GM12874 (cell line): Measurements from ENCODE around the gene CTNS.

Source experiments
- CTCF ChIP-seq: IDR thresholded peaks from 2 replicates; pipeline ENCODE4 v1.5.1; 2011; ENCODE audit warnings: low read depth, mild to moderate bottlenecking, control low read depth, low read length, moderate library complexity; ENCODE audit not compliant: insufficient read depth

Gene CTNS

DNA sequence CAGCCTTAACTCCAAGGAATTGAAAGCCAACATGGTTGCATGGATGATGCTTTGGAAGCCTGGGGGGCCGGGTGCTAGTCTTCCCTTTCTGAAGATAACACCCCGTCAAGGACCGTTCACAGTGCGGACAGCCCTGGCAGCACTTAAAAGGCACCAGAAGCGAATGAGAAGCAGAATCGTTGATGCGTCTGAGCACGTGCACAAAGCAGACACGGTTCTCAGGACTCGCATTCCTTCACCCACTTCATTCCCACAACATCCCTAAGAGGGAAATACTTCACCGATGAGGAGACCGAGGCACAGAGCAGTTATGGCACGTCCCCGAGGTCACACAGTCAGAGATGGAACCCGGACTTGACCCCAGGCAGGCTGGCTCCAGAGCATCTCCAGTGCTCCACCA lies 41.6 kb upstream of the CTNS start:
- no peak for TF ChIP-seq CTCF

DNA sequence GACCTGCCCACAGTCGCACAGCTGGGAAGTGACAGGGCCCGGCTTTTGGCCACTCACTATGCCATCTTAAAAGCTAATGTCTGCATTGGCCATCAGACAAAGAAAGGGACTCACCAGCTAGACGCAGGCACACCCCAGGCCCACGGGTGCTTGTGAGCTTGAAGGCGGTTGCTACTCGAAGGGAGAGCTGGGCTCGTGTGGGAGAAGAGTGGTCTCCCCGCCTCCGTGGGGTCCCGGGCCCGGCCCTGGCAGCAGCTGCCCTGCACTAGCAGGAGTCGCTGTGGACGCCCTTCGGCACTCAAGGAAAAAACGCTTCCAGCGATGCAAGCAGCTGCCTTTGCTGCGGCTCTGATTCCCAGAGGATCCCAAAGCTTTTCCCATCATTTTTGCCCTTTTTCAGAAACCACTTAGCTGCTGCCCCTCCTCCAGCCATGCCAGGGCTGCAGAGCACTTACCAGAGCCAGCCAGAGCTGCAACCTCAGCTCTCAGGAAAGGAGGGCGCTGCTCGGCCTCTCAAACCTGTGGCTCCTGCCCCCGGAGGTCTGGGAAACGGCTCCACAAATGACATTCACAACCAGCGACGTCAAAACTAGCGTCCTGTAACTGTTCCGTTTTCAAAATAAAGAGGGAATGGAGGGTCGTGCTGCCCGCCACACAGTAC lies 39.6 kb upstream of the CTNS start:
- no peak for TF ChIP-seq CTCF

DNA sequence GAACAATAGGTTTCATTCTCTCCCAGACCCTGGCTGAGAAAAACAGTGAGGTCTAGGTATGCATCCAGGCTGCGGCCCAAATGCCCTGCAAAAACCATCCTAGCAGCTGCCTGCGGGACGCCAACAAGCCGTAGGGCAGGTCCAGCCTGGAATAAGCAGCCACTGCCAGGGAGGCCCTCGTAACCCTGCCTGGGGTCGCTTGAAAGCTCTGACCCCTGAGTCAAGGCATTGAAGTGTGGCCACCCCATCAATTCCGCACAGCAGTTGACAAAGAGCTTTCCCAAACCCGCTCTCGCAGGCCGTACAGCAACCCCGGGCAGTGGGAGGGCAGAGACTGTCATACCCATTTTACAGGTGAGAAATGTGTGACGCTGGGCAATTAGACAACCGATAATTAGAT lies 38.5 kb upstream of the CTNS start:
- no peak for TF ChIP-seq CTCF

- no peak for TF ChIP-seq CTCF
Observed at GRCh38 chr17:3600529-3601205, 35.9 kb upstream of the CTNS start.

GRCh38 chr17:3602499-3602898 lies 34.1 kb upstream of the CTNS start:
- peak; percentile 51; the same call in 1 of the 2 replicates for TF ChIP-seq CTCF

DNA sequence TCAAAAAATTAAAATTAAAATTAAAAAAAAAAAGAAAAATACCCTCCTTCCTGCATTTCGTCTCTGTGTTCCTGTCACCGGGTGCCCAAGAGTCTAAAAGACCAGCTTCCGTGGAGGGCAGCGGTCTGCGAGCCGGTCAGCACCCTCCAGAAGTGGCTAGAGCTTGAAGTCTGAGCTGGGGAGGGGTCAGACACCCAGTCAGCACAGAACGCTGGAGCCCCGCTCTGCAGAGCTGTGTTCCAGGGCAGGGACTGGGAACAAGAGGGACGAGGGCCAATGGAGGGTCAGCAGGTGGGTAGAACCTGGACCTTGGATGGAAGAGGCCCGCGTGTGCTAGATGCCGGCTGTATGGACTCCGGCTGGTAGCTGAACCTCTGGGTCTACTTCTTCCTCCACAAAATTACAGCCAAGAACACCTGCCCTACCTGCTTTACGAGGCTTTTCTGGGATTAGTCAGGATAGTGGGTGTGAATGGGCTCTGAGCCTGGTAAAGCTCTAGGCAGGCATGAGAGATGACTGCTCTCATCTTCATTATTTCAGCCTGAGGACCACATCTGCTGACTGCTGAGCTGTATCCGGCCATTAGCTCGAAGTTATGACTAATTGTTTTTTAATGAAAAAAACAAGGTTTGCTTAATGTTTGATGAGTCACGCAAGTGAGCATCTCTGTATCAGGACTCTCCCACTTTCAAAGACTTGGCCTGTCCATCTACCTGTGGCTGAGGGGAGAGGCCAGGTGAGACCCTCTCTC lies 33.3 kb upstream of the CTNS start:
- no peak for TF ChIP-seq CTCF

DNA sequence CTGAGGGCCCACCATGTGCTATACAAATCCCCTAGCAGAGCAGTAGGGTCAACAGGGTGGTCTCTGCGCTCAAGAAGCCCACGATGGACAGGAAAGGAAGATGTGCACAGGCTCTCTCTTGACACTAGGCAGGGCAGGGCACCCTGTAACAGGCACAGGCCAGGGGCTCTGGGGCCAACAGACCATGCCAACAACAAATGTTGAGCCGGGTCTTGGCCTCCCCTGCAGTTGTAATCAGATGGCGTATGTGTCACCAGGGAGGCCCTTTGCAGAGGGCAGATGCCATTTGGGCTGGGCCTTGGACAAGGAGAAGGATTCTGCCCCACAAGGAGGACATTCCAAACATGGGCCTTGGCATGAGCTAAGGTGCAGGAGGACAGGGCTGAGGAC lies 32.7 kb upstream of the CTNS start:
- TF ChIP-seq CTCF = no peak
